Neural cell (in vitro differentiated cells): Measurements from ENCODE around the gene FCN2.

Source experiments
- CTCF ChIP-seq: fragments of 450-650 bp; IDR thresholded peaks from 2 replicates; pipeline ENCODE4 v1.5.1; 2014; ENCODE audit warnings: antibody characterized with exemption, mild to moderate bottlenecking, moderate library complexity; ENCODE audit not compliant: poor library complexity, severe bottlenecking
- POLR2AphosphoS5 ChIP-seq: IDR thresholded peaks from 2 replicates; pipeline ENCODE4 v1.6.1; 2012
- RAD21 ChIP-seq: fragments of 450-650 bp; conservative IDR thresholded peaks from 2 replicates; pipeline ENCODE4 v1.6.1; 2014; ENCODE audit warnings: antibody characterized with exemption, mild to moderate bottlenecking, moderate library complexity
- REST ChIP-seq: IDR thresholded peaks from 2 replicates; pipeline ENCODE4 v1.6.1; 2012; ENCODE audit warnings: borderline replicate concordance

GRCh38 chr9:134847138-134847537, 33.5 kb upstream of the FCN2 start:
- TF ChIP-seq CTCF: no peak
- TF ChIP-seq RAD21: no peak
- no peak for TF ChIP-seq POLR2AphosphoS5
- no peak for TF ChIP-seq REST
